GM19035 (cell line): ENCODE data around the gene KIRREL2.

Source experiments
- ATAC-seq: cut with Tn5 transposase; IDR thresholded peaks from one replicate; pipeline ENCODE4 v1.9.1; 2021; ENCODE audit not compliant: unreplicated experiment

Gene KIRREL2

DNA sequence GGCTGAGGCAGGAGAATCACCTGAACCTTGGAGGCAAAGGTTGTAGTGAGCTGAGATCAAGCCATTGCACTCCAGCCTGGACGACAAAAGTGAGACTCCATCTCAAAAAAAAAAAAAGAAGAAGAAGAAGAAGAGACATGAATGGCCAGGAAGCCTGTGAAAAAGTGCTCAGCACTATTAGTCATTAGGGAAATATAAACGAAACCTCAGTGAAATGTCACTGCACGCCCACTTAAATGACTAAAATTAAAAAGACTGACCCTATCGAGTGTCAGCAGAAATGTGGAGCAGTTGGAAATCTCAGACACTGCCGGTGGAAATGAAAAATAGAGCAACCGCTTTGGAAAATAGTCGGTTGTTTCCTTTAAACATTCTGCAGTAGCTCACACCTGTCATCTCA is 56.9 kb downstream of the KIRREL2 start:
- no peak for ATAC-seq

DNA sequence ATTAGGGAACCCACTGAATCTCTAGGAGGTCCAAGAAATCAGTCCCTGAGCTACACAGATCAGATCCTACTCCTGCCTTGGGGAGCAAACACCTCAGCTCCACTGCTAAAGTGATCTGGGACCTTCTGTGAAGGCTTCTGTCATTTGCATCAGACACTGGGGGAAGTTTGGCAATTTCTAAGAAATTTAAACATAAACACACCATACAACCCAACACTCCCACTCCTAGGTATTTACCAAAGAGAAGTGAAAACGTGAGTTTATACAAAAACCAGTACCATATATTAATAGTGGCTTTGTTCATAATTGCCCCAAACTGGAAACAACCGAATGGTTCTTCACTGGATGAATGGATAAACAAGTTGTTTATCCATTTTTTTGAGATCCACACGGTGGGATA is 58.7 kb downstream of the KIRREL2 start:
- no peak for ATAC-seq
